Astrocyte (in vitro differentiated cells and primary cell): Measurements from ENCODE around the gene HMCN1. TPM values are rescaled to one million over a fixed set of nuclear protein-coding genes. Genes with fewer than 3 reads are reported as not detected.

Experiments used
- DNase-seq: peaks from one replicate; pipeline ENCODE4 v3.0.0-alpha.2; 2010; ENCODE audit warnings: low read depth
- FAIRE-seq: peaks from 2 replicates; lab custom pipeline; 2011; peaks lifted over from hg19 to GRCh38; lab: Jason Lieb, UNC
- H2AFZ ChIP-seq: 2 replicates; pipeline ENCODE4 v1.6.0; 2012; ENCODE audit warnings: low read depth, low read length, inconsistent platforms
- H3K27ac ChIP-seq: 2 replicates; pipeline ENCODE4 v1.5.1; 2011; ENCODE audit warnings: low read depth, low read length, inconsistent platforms
- H3K27me3 ChIP-seq: 2 replicates; pipeline ENCODE4 v1.6.0; 2011; ENCODE audit warnings: low read length, inconsistent platforms; ENCODE audit not compliant: insufficient read depth
- H3K36me3 ChIP-seq: 2 replicates; pipeline ENCODE4 v1.5.1; 2011; ENCODE audit warnings: low read length, inconsistent platforms; ENCODE audit not compliant: insufficient read depth
- H3K4me1 ChIP-seq: 2 replicates; pipeline ENCODE4 v1.5.1; 2011; ENCODE audit warnings: low read length, inconsistent platforms; ENCODE audit not compliant: insufficient read depth
- H3K4me2 ChIP-seq: 2 replicates; pipeline ENCODE4 v1.6.0; 2012; ENCODE audit warnings: low read length, inconsistent platforms
- H3K4me3 ChIP-seq: 2 replicates; pipeline ENCODE4 v1.5.1; 2011; ENCODE audit warnings: low read depth, mild to moderate bottlenecking, low read length, inconsistent platforms; ENCODE audit not compliant: insufficient read depth
- H3K79me2 ChIP-seq: 2 replicates; pipeline ENCODE4 v1.6.0; 2012; ENCODE audit warnings: mild to moderate bottlenecking, low read length, inconsistent platforms; ENCODE audit not compliant: insufficient read depth
- H3K9ac ChIP-seq: 2 replicates; pipeline ENCODE4 v1.6.0; 2012; ENCODE audit warnings: mild to moderate bottlenecking, low read length, inconsistent platforms
- H3K9me3 ChIP-seq: 2 replicates; pipeline ENCODE4 v1.5.1; 2012; ENCODE audit warnings: low read depth, mild to moderate bottlenecking, low read length, inconsistent platforms; ENCODE audit not compliant: insufficient read depth
- H4K20me1 ChIP-seq: 2 replicates; pipeline ENCODE4 v1.6.0; 2012; ENCODE audit warnings: low read length, inconsistent platforms; ENCODE audit not compliant: insufficient read depth
- H3K27ac Mint-ChIP-seq: one replicate; pipeline ENCODE4 v1.8.0; 2021; ENCODE audit warnings: mild to moderate bottlenecking, mixed read lengths; ENCODE audit not compliant: unreplicated experiment
- H3K27me3 Mint-ChIP-seq: one replicate; pipeline ENCODE4 v1.8.0; 2021; ENCODE audit warnings: low read depth, mixed read lengths; ENCODE audit not compliant: unreplicated experiment
- H3K36me3 Mint-ChIP-seq: one replicate; pipeline ENCODE4 v1.8.0; 2021; ENCODE audit warnings: low read depth, mixed read lengths; ENCODE audit not compliant: unreplicated experiment
- H3K4me1 Mint-ChIP-seq: one replicate; pipeline ENCODE4 v1.8.0; 2021; ENCODE audit warnings: low read depth, mixed read lengths; ENCODE audit not compliant: unreplicated experiment
- H3K4me3 Mint-ChIP-seq: one replicate; pipeline ENCODE4 v1.8.0; 2021; ENCODE audit warnings: mild to moderate bottlenecking, moderate library complexity, mixed read lengths; ENCODE audit not compliant: unreplicated experiment
- H3K9me3 Mint-ChIP-seq: one replicate; pipeline ENCODE4 v1.8.0; 2021; ENCODE audit warnings: mild to moderate bottlenecking, mixed read lengths; ENCODE audit not compliant: unreplicated experiment
- EZH2 ChIP-seq: IDR thresholded peaks from 2 replicates; pipeline ENCODE4 v1.6.1; 2012; ENCODE audit warnings: mild to moderate bottlenecking, low read length, inconsistent platforms; ENCODE audit not compliant: insufficient read depth
- total RNA-seq: library from RNA; stranded (reverse); gene quantifications from 2 replicates; pipeline ENCODE4 v1.2.1, GENCODE V29; 2021
- TF ChIP-seq, protein P1 (sequence below): IDR thresholded peaks from 2 replicates; pipeline ENCODE4 v1.5.1; 2011; ENCODE audit warnings: low read depth, mild to moderate bottlenecking, inconsistent platforms, low read length, moderate library complexity; ENCODE audit not compliant: insufficient read depth

The HMCN1 gene
- total RNA-seq, 1 donor from 2014 or later, result 19.7 TPM

DNA sequence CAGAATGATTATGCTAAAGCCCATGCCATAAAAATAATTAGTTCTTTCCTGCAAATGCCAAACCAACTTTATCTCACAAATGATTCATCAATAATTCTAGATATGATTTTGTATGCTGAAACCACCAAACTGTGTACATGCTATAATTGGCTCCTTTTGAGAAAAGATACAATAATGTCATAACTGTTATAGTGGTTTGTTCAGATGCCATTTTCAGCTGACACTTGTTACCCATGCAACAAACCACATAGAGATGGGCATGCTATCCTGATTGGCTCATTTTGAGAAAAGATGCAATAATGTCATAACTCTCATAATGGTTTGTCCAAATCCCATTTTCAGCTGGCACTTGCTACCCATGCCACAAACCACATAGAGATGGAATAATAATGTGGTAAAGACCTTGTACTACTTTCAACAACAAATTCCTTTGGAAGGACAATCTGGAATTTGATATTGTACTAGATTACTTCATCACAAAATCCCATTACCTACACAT is 357.1 kb downstream of the HMCN1 start:
- Histone ChIP-seq H3K27me3 (no peaks in the 10 kb centered on the region), H3K9me3 (no peaks in the 10 kb centered on the region), H2AFZ (no peak overlapping the region), H4K20me1 (no peaks in the 10 kb centered on the region), H3K4me1 (peaks cover 5% of the 10 kb centered on the region), H3K36me3 (no peaks in the 10 kb centered on the region), H3K27ac (no peak overlapping the region), H3K4me3 (no peak overlapping the region), H3K9ac (no peak overlapping the region), H3K79me2 (no peaks in the 10 kb centered on the region), H3K4me2 (no peak overlapping the region)
- DNase-seq (no peak), FAIRE-seq (no peak)
- H3K9me3 Mint-ChIP-seq, result no peaks in the 10 kb centered on the region
- H3K27ac Mint-ChIP-seq, result no peak overlapping the region
- H3K4me1 Mint-ChIP-seq, result peaks cover 16% of the 10 kb centered on the region
- H3K27me3 Mint-ChIP-seq, result no peaks in the 10 kb centered on the region
- no peak overlapping the region for H3K4me3 Mint-ChIP-seq
- peaks cover 3% of the 10 kb centered on the region for H3K36me3 Mint-ChIP-seq
- TF ChIP-seq, protein P1, sequence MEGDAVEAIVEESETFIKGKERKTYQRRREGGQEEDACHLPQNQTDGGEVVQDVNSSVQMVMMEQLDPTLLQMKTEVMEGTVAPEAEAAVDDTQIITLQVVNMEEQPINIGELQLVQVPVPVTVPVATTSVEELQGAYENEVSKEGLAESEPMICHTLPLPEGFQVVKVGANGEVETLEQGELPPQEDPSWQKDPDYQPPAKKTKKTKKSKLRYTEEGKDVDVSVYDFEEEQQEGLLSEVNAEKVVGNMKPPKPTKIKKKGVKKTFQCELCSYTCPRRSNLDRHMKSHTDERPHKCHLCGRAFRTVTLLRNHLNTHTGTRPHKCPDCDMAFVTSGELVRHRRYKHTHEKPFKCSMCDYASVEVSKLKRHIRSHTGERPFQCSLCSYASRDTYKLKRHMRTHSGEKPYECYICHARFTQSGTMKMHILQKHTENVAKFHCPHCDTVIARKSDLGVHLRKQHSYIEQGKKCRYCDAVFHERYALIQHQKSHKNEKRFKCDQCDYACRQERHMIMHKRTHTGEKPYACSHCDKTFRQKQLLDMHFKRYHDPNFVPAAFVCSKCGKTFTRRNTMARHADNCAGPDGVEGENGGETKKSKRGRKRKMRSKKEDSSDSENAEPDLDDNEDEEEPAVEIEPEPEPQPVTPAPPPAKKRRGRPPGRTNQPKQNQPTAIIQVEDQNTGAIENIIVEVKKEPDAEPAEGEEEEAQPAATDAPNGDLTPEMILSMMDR, result no peak
- no peak for TF ChIP-seq EZH2

DNA sequence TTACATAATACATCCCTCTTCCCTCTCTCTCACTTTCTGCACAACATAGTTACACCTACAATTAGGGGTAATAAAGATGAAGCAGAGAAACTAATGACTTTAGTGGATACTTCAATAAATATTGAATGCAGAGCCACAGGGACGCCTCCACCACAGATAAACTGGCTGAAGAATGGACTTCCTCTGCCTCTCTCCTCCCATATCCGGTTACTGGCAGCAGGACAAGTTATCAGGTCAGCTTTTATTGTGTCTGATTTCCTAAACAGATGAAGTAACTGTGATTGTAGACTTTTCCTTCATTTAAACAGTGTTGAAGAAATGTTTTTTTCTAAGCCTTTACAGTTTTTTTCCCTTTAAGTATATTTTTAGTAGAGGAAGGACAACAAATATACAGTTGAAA is 359.2 kb downstream of the HMCN1 start:
- H3K9me3 Mint-ChIP-seq, result no peaks in the 10 kb centered on the region
- no peaks in the 10 kb centered on the region for H3K27me3 Mint-ChIP-seq
- H4K20me1 ChIP-seq, result no peaks in the 10 kb centered on the region
- no peaks in the 10 kb centered on the region for H3K36me3 ChIP-seq
- H3K4me2 ChIP-seq, result no peak overlapping the region
- H3K9ac ChIP-seq, result no peak overlapping the region
- peaks cover 16% of the 10 kb centered on the region for H3K4me1 Mint-ChIP-seq
- no peak overlapping the region for H2AFZ ChIP-seq
- no peak for FAIRE-seq
- no peaks in the 10 kb centered on the region for H3K36me3 Mint-ChIP-seq
- no peaks in the 10 kb centered on the region for H3K27me3 ChIP-seq
- peaks cover 5% of the 10 kb centered on the region for H3K4me1 ChIP-seq
- no peaks in the 10 kb centered on the region for H3K79me2 ChIP-seq
- peak; percentile 33 for DNase-seq
- H3K4me3 Mint-ChIP-seq, result no peak overlapping the region
- no peak overlapping the region for H3K4me3 ChIP-seq
- H3K9me3 ChIP-seq, result no peaks in the 10 kb centered on the region
- no peak overlapping the region for H3K27ac ChIP-seq
- TF ChIP-seq EZH2, result no peak
- TF ChIP-seq, protein P1, result no peak
- H3K27ac Mint-ChIP-seq, result peak overlapping the region; percentile 71

DNA sequence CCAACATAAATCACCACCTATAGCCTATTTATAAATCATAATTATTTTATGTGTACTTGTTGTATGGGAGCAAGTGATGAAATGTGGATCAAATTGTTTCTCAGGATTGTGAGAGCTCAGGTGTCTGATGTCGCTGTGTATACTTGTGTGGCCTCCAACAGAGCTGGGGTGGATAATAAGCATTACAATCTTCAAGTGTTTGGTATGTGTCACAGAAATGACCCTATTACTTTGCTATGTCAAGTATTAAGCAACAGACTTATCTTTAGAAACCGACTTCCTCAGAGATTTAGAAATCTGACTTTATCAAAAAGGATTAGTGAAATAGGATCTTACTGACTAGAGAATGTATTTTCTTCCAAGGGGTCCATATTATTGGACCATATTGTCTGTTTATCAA is 360.0 kb downstream of the HMCN1 start:
- H3K9me3 ChIP-seq, result no peaks in the 10 kb centered on the region
- H3K27ac Mint-ChIP-seq, result peak overlapping the region; percentile 50
- peak overlapping the region; percentile 4 for H3K27ac ChIP-seq
- peaks cover 5% of the 10 kb centered on the region for H3K4me1 ChIP-seq
- no peaks in the 10 kb centered on the region for H3K36me3 ChIP-seq
- no peaks in the 10 kb centered on the region for H3K27me3 Mint-ChIP-seq
- H3K4me1 Mint-ChIP-seq, result peaks cover 20% of the 10 kb centered on the region
- H3K4me3 ChIP-seq, result no peak overlapping the region
- no peaks in the 10 kb centered on the region for H3K27me3 ChIP-seq
- no peak overlapping the region for H3K9ac ChIP-seq
- H4K20me1 ChIP-seq, result no peaks in the 10 kb centered on the region
- H3K36me3 Mint-ChIP-seq, result no peaks in the 10 kb centered on the region
- H2AFZ ChIP-seq, result no peak overlapping the region
- no peaks in the 10 kb centered on the region for H3K9me3 Mint-ChIP-seq
- no peak overlapping the region for H3K4me3 Mint-ChIP-seq
- FAIRE-seq (peak; percentile 82), DNase-seq (peak; percentile 70)
- no peaks in the 10 kb centered on the region for H3K79me2 ChIP-seq
- H3K4me2 ChIP-seq, result peak overlapping the region; percentile 3
- no peak for TF ChIP-seq EZH2
- TF ChIP-seq, protein P1, result no peak
